Immature natural killer cell (primary cell): Measurements from ENCODE around the gene AHSA1. TPM values are rescaled to one million over a fixed set of nuclear protein-coding genes. Genes with fewer than 3 reads are reported as not detected.
A peak's percentile ranks its signal among the peaks of the same experiment; 100 is the strongest.

Source experiments
- DNase-seq, 3 donors: peaks; one replicate each; pipeline ENCODE4 v3.0.0; 2022; ENCODE audit warnings: mixed read lengths in 1 of 3
- H3K27ac Mint-ChIP-seq, 6 donors: one replicate each; pipeline ENCODE4 v1.8.0; 2020; ENCODE audit warnings: mixed read lengths in 6 of 6, mild to moderate bottlenecking in 5 of 6, inconsistent platforms in 4 of 6, moderate library complexity in 3 of 6
- H3K27me3 Mint-ChIP-seq, 3 donors: one replicate each; pipeline ENCODE4 v1.8.0; 2020 to 2021; ENCODE audit warnings: low read depth in 3 of 3, mild to moderate bottlenecking in 3 of 3, mixed read lengths in 3 of 3, moderate library complexity in 3 of 3, inconsistent platforms in 1 of 3
- H3K36me3 Mint-ChIP-seq, 3 donors: one replicate each; pipeline ENCODE4 v1.8.0; 2020; ENCODE audit warnings: mixed read lengths in 3 of 3, inconsistent platforms in 2 of 3, mild to moderate bottlenecking in 2 of 3
- H3K4me1 Mint-ChIP-seq, 2 donors: one replicate each; pipeline ENCODE4 v1.8.0; 2020; ENCODE audit warnings: inconsistent platforms in 2 of 2, mild to moderate bottlenecking in 2 of 2, mixed read lengths in 2 of 2, moderate library complexity in 1 of 2
- H3K4me3 Mint-ChIP-seq, 5 donors: one replicate each; pipeline ENCODE4 v1.8.0; 2020; ENCODE audit warnings: mild to moderate bottlenecking in 5 of 5, mixed read lengths in 5 of 5, inconsistent platforms in 3 of 5, moderate library complexity in 3 of 5
- H3K9me3 Mint-ChIP-seq, 6 donors: one replicate each; pipeline ENCODE4 v1.8.0; 2020; ENCODE audit warnings: mild to moderate bottlenecking in 6 of 6, mixed read lengths in 6 of 6, inconsistent platforms in 4 of 6, moderate library complexity in 3 of 6
- polyA plus RNA-seq, 3 donors: library from polyadenylated mRNA; unstranded; fragments of 300-500 nt; fragmentation: Illumina TruSeq; gene quantifications; one replicate each; pipeline ENCODE4 v1.2.3, GENCODE V29; 2021

AHSA1 gene
- polyA plus RNA-seq, 3 donors from 2014 or later: 94.2 to 149 (median 103) TPM

- peaks cover 0 to 4% (median 0%) of the 10 kb centered on the region in 6 donors for H3K9me3 Mint-ChIP-seq
- H3K4me1 Mint-ChIP-seq: peaks cover 0 to 2% of the 10 kb centered on the region in 2 donors
- H3K27me3 Mint-ChIP-seq: peaks cover 0 to 4% (median 2%) of the 10 kb centered on the region in 3 donors
- H3K4me3 Mint-ChIP-seq: no peak overlapping the region
- H3K36me3 Mint-ChIP-seq: peaks cover 8 to 43% (median 30%) of the 10 kb centered on the region in 3 donors
- DNase-seq: no peak
- no peak overlapping the region for H3K27ac Mint-ChIP-seq
Measured at GRCh38 chr14:77505031-77505430, 47.1 kb downstream of the AHSA1 start.

- H3K27me3 Mint-ChIP-seq: peaks cover 0 to 2% (median 0%) of the 10 kb centered on the region in 3 donors
- no peak overlapping the region for H3K27ac Mint-ChIP-seq
- peaks cover 0 to 4% (median 0%) of the 10 kb centered on the region in 6 donors for H3K9me3 Mint-ChIP-seq
- H3K4me1 Mint-ChIP-seq: no peaks in the 10 kb centered on the region
- DNase-seq: no peak
- peaks cover 21 to 65% (median 34%) of the 10 kb centered on the region in 3 donors for H3K36me3 Mint-ChIP-seq
- no peak overlapping the region for H3K4me3 Mint-ChIP-seq
Measured at GRCh38 chr14:77507762-77508161, 49.9 kb downstream of the AHSA1 start.

- H3K36me3 Mint-ChIP-seq: peaks cover 21 to 61% (median 29%) of the 10 kb centered on the region in 3 donors
- no peak overlapping the region for H3K4me3 Mint-ChIP-seq
- H3K9me3 Mint-ChIP-seq: peaks cover 0 to 2% (median 0%) of the 10 kb centered on the region in 6 donors
- H3K27ac Mint-ChIP-seq: no peak overlapping the region
- H3K4me1 Mint-ChIP-seq: no peaks in the 10 kb centered on the region
- no peak for DNase-seq
- peaks cover 0 to 2% (median 0%) of the 10 kb centered on the region in 3 donors for H3K27me3 Mint-ChIP-seq
Measured at GRCh38 chr14:77508249-77508648, 50.4 kb downstream of the AHSA1 start.

- H3K4me3 Mint-ChIP-seq: no peak overlapping the region
- H3K36me3 Mint-ChIP-seq: peaks cover 21 to 60% (median 27%) of the 10 kb centered on the region in 3 donors
- peaks cover 0 to 2% (median 0%) of the 10 kb centered on the region in 3 donors for H3K27me3 Mint-ChIP-seq
- DNase-seq: no peak
- H3K9me3 Mint-ChIP-seq: no peaks in the 10 kb centered on the region
- H3K27ac Mint-ChIP-seq: peak overlapping the region in 1 of 6 donors; percentile 50
- no peaks in the 10 kb centered on the region for H3K4me1 Mint-ChIP-seq
Measured at GRCh38 chr14:77508876-77509275, 51.0 kb downstream of the AHSA1 start.

GRCh38 chr14:77509366-77509765 lies 51.5 kb downstream of the AHSA1 start:
- no peak for DNase-seq
- peaks cover 21 to 57% (median 23%) of the 10 kb centered on the region in 3 donors for H3K36me3 Mint-ChIP-seq
- no peaks in the 10 kb centered on the region for H3K9me3 Mint-ChIP-seq
- H3K27ac Mint-ChIP-seq: peak overlapping the region in 2 of 6 donors; percentile 25 to 50
- H3K4me3 Mint-ChIP-seq: no peak overlapping the region
- H3K4me1 Mint-ChIP-seq: no peaks in the 10 kb centered on the region
- H3K27me3 Mint-ChIP-seq: peaks cover 0 to 2% (median 0%) of the 10 kb centered on the region in 3 donors

- H3K4me3 Mint-ChIP-seq: no peak overlapping the region
- H3K9me3 Mint-ChIP-seq: no peaks in the 10 kb centered on the region
- peaks cover 0 to 2% (median 0%) of the 10 kb centered on the region in 3 donors for H3K27me3 Mint-ChIP-seq
- DNase-seq: no peak
- no peaks in the 10 kb centered on the region for H3K4me1 Mint-ChIP-seq
- peaks cover 13 to 51% (median 23%) of the 10 kb centered on the region in 3 donors for H3K36me3 Mint-ChIP-seq
- peak overlapping the region in 1 of 6 donors; percentile 55 for H3K27ac Mint-ChIP-seq
Measured at GRCh38 chr14:77511486-77512162, 53.7 kb downstream of the AHSA1 start.

- peaks cover 18 to 60% (median 39%) of the 10 kb centered on the region in 3 donors for H3K36me3 Mint-ChIP-seq
- DNase-seq: no peak
- no peak overlapping the region for H3K4me3 Mint-ChIP-seq
- no peaks in the 10 kb centered on the region for H3K9me3 Mint-ChIP-seq
- H3K4me1 Mint-ChIP-seq: peaks cover 0 to 4% of the 10 kb centered on the region in 2 donors
- peaks cover 0 to 2% (median 2%) of the 10 kb centered on the region in 3 donors for H3K27me3 Mint-ChIP-seq
- no peak overlapping the region for H3K27ac Mint-ChIP-seq
Measured at GRCh38 chr14:77516126-77516525, 58.2 kb downstream of the AHSA1 start.

Other genes starting within 250 kb of the AHSA1 start
- not detected for gene NGB, start 186.9 kb upstream of the AHSA1 start, polyA plus RNA-seq
- gene POMT2, start 137.2 kb upstream of the AHSA1 start, polyA plus RNA-seq: 1 to 10 TPM in 2 of 3 donors, under 1 TPM in 1; 0.36 to 3.1 (median 1.0) TPM
- 1 to 10 TPM; 5.2 to 5.9 (median 5.6) TPM for gene GSTZ1, start 137.1 kb upstream of the AHSA1 start, polyA plus RNA-seq
- gene TMED8, start 81.0 kb upstream of the AHSA1 start, polyA plus RNA-seq: 1 to 10 TPM; 2.4 to 4.6 (median 2.6) TPM
- under 1 TPM in 1 of 3 donors, not detected in 2; 0.40 TPM for gene SAMD15, start 80.7 kb upstream of the AHSA1 start, polyA plus RNA-seq
- gene NOXRED1, start 34.6 kb upstream of the AHSA1 start, polyA plus RNA-seq: not detected
- gene VIPAS39, start 492 bp upstream of the AHSA1 start, polyA plus RNA-seq: 1 to 10 TPM; 6.6 to 9.8 (median 9.2) TPM
- gene ISM2, start 40.7 kb downstream of the AHSA1 start, polyA plus RNA-seq: not detected
- gene SPTLC2, start 158.5 kb downstream of the AHSA1 start, polyA plus RNA-seq: 10 to 100 TPM; 25.2 to 35.2 (median 32.3) TPM
- 1 to 10 TPM; 3.3 to 6.2 (median 4.3) TPM for gene ALKBH1, start 249.9 kb downstream of the AHSA1 start, polyA plus RNA-seq